GM10266 (cell line): ENCODE results near the gene ATP1B2.

Experiments
- DNase-seq: peaks from one replicate; pipeline ENCODE4 v3.0.0; 2012; ENCODE audit errors: extremely low spot score
- TF ChIP-seq, protein P1 (sequence below): IDR thresholded peaks from 2 replicates; pipeline ENCODE4 v1.5.1; 2012; ENCODE audit warnings: mild to moderate bottlenecking, low read depth; ENCODE audit not compliant: control insufficient read depth, insufficient read depth; ENCODE audit errors: missing control alignments

The ATP1B2 gene

DNA sequence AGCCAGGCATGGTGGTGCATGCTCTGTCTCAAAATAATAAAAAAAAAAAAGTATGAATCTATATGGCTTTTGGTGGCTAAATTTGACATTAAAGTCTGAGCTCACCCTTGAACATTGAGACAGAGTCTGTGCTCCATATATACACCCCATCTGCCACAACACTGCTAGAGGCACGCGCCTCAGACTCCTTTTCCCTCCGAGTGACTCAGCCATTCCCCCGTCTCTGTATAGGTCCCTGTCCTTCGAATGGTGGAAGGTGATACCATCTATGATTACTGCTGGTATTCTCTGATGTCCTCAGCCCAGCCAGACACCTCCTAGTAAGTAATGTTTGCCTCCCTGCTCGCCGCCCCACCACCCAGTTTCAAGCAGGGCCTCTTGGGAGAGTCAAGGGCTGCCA lies 49.8 kb downstream of the ATP1B2 start:
- TF ChIP-seq, protein P1, sequence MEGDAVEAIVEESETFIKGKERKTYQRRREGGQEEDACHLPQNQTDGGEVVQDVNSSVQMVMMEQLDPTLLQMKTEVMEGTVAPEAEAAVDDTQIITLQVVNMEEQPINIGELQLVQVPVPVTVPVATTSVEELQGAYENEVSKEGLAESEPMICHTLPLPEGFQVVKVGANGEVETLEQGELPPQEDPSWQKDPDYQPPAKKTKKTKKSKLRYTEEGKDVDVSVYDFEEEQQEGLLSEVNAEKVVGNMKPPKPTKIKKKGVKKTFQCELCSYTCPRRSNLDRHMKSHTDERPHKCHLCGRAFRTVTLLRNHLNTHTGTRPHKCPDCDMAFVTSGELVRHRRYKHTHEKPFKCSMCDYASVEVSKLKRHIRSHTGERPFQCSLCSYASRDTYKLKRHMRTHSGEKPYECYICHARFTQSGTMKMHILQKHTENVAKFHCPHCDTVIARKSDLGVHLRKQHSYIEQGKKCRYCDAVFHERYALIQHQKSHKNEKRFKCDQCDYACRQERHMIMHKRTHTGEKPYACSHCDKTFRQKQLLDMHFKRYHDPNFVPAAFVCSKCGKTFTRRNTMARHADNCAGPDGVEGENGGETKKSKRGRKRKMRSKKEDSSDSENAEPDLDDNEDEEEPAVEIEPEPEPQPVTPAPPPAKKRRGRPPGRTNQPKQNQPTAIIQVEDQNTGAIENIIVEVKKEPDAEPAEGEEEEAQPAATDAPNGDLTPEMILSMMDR = no peak

DNA sequence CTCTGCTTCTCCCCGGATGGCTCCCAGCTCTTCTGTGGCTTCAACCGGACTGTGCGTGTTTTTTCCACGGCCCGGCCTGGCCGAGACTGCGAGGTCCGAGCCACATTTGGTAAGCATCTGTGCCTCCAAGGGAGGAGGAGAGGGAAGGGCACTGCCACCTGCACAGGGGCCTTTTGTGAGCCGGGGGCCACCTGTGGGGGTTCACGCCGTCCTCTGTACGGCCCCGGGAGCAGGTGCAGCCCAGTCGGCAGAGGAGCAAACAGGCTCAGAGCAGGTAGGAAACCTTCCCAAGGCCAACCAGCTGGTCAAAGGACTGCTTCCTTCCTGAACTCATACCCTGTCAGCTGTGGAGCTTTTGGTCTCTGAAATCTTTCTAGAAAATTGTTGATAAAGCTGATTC lies 51.0 kb downstream of the ATP1B2 start:
- DNase-seq = no peak
- TF ChIP-seq, protein P1 = no peak

More for the DNA sequence above, 49.8 kb downstream of the ATP1B2 start:
- no peak for DNase-seq

DNA sequence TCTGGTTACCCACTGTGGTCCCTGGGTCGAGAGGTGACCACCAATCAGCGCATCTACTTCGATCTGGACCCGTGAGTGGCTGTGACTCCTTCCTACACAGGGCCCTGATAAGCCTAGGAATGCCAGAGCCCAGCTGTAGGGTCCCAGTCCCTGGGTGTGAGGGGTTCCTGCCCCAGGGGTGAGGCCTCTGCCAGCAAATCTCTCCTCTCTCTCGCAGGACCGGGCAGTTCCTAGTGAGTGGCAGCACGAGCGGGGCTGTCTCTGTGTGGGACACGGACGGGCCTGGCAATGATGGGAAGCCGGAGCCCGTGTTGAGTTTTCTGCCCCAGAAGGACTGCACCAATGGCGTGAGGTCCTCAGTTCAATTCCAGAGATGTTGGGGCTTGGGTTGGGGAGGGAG lies 52.0 kb downstream of the ATP1B2 start:
- TF ChIP-seq, protein P1 = no peak
- DNase-seq = no peak

- DNase-seq = no peak
- TF ChIP-seq, protein P1 = no peak
Measured at GRCh38 chr17:7703584-7704479, 53.1 kb downstream of the ATP1B2 start.

DNA sequence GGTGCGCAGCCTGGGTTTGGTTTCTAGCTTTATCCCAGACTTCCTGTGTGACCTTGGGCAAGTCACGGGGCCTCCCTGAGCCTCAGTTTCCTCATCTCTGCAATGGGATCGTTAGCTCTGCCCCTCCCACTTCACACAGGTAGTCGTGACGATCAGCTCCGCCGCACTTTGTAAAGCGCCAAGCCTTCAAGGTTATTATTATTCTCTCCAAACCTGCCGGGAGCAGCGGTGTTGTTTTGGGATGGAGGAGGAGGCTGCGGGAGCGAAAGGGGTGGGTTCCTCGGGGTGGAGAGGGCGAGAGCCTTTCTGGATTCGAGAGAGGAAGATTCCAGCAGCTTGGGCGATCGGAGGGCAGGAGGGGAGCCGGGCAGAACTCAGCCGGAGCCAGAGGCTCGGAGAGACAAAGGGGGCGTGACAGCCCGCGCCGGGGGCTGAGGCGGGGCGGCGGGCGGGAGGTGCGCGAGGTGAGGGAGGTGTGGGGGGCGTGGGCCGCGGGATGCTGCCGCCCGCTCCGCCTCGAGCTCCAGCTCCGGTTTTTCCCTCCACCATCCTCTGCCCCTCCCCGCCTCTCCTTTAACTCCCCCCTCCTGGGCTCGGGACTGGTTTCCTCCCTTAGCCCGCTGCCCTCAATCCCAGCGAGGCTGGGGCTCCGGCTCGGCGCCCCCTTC lies 54.0 kb downstream of the ATP1B2 start, which contains the start of gene EFNB3:
EFNB3 (plus strand) TSS at position 602 of the 668 bp plus-strand sequence. CDS start 397 bp downstream, outside the sequence.
- no peak for DNase-seq
- TF ChIP-seq, protein P1 = no peak

- DNase-seq = no peak
Measured at GRCh38 chr17:7705269-7706255, 54.8 kb downstream of the ATP1B2 start.

More at GRCh38 chr17:7705269-7706255, 54.8 kb downstream of the ATP1B2 start:
- TF ChIP-seq, protein P1 = no peak
